ENCODE measurements around the gene CEP68. TPM values are rescaled to one million over a fixed set of nuclear protein-coding genes. Genes with fewer than 3 reads are reported as not detected.
A peak's percentile ranks its signal among the peaks of the same experiment; 100 is the strongest.

CEP68 gene
- total RNA-seq, 2 donors from 2014 or later, result 6.1 to 10.4 TPM

GRCh38 chr2:65096948-65097347 is 40.7 kb downstream of the CEP68 start:
- Mint-ChIP-seq H3K4me1 (ENCODE audit: low read depth) (peaks cover 14% of the 10 kb centered on the region), H3K4me3 (no peak overlapping the region), H3K27ac (peak overlapping the region; percentile 83), H3K27me3 (ENCODE audit: low read depth) (no peaks in the 10 kb centered on the region), H3K9me3 (no peaks in the 10 kb centered on the region), H3K36me3 (ENCODE audit: insufficient read depth in 2 of 2) (peaks cover 10 to 38% of the 10 kb centered on the region in 2 donors)
- DNase-seq (no peak), ATAC-seq (replicated peaks in 1 of 2) (no peak)

DNA sequence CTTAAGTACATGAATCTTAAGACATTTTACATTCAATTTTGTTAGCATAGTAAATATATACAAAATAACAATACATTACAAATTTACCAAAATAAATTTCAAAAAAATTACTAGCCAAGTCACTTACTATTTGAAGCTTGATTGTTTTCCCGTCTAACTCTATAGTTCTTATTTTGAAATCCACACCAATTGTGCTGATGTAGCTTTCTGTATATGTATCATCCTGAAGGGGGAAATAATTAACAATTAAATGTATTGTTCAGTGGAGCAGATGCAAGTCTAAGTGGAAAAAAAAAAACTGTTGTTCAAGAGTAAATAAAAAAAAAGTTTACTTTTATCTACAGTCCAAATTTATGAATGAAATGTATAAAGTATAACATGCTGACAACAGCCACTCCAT is 41.6 kb downstream of the CEP68 start:
- DNase-seq (no peak), ATAC-seq (replicated peaks in 1 of 2) (no peak)
- Mint-ChIP-seq H3K4me1 (ENCODE audit: low read depth) (peaks cover 14% of the 10 kb centered on the region), H3K27me3 (ENCODE audit: low read depth) (no peaks in the 10 kb centered on the region), H3K4me3 (no peak overlapping the region), H3K9me3 (no peaks in the 10 kb centered on the region), H3K27ac (no peak overlapping the region), H3K36me3 (ENCODE audit: insufficient read depth in 2 of 2) (peaks cover 7 to 36% of the 10 kb centered on the region in 2 donors)

- ATAC-seq (replicated peaks in 1 of 2), result no peak
- H3K27ac Mint-ChIP-seq, result no peak overlapping the region
- DNase-seq, result no peak
- H3K36me3 Mint-ChIP-seq (ENCODE audit: insufficient read depth in 2 of 2), result peaks cover 3 to 33% of the 10 kb centered on the region in 2 donors
- no peak overlapping the region for H3K4me3 Mint-ChIP-seq
- H3K4me1 Mint-ChIP-seq (ENCODE audit: low read depth), result peaks cover 14% of the 10 kb centered on the region
- H3K9me3 Mint-ChIP-seq, result no peaks in the 10 kb centered on the region
- no peaks in the 10 kb centered on the region for H3K27me3 Mint-ChIP-seq (ENCODE audit: low read depth)
Measured at GRCh38 chr2:65098741-65099140, 42.5 kb downstream of the CEP68 start.

DNA sequence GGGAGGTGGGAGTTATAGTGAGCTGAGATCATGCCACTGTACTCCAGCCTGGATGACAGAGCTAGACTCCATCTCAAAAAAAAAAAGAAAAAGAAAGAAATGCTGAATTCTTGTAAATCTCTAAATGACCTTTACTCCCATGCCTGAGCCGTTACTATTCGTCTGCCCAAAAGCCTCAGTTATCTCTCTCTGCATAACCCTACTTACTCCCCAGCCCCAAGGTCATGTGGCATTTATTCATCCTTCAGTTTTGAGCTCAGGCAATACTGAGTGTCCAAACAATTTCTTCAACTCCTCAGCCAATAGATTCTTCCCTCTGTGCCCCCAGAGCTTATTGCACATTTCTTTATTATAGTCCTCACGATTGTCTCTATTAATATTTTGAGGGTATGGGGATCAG is 44.9 kb downstream of the CEP68 start:
- H3K9me3 Mint-ChIP-seq, result no peaks in the 10 kb centered on the region
- H3K27ac Mint-ChIP-seq, result no peak overlapping the region
- DNase-seq, result no peak
- H3K36me3 Mint-ChIP-seq (ENCODE audit: insufficient read depth in 2 of 2), result peaks cover 3 to 27% of the 10 kb centered on the region in 2 donors
- H3K4me3 Mint-ChIP-seq, result no peak overlapping the region
- ATAC-seq (replicated peaks in 1 of 2), result no peak
- no peaks in the 10 kb centered on the region for H3K27me3 Mint-ChIP-seq (ENCODE audit: low read depth)
- H3K4me1 Mint-ChIP-seq (ENCODE audit: low read depth), result peaks cover 16% of the 10 kb centered on the region

- no peak for DNase-seq
- Mint-ChIP-seq H3K4me1 (ENCODE audit: low read depth) (peaks cover 23% of the 10 kb centered on the region), H3K9me3 (no peaks in the 10 kb centered on the region), H3K4me3 (no peak overlapping the region), H3K36me3 (ENCODE audit: insufficient read depth in 2 of 2) (peaks cover 3 to 22% of the 10 kb centered on the region in 2 donors), H3K27me3 (ENCODE audit: low read depth) (no peaks in the 10 kb centered on the region), H3K27ac (no peak overlapping the region)
- ATAC-seq (replicated peaks in 1 of 2), result no peak
Measured at GRCh38 chr2:65103013-65103715, 46.9 kb downstream of the CEP68 start.

- ATAC-seq (replicated peaks in 1 of 2), result no peak
- Mint-ChIP-seq H3K36me3 (ENCODE audit: insufficient read depth in 2 of 2) (peaks cover 0 to 17% of the 10 kb centered on the region in 2 donors), H3K4me1 (ENCODE audit: low read depth) (peaks cover 22% of the 10 kb centered on the region), H3K4me3 (no peak overlapping the region), H3K27ac (no peak overlapping the region), H3K27me3 (ENCODE audit: low read depth) (no peaks in the 10 kb centered on the region), H3K9me3 (no peaks in the 10 kb centered on the region)
- DNase-seq, result no peak
Measured at GRCh38 chr2:65107530-65107929, 51.3 kb downstream of the CEP68 start.

- no peak overlapping the region for H3K27ac Mint-ChIP-seq
- no peak for ATAC-seq (replicated peaks in 1 of 2)
- no peak overlapping the region for H3K4me3 Mint-ChIP-seq
- H3K36me3 Mint-ChIP-seq (ENCODE audit: insufficient read depth in 2 of 2), result peaks cover 0 to 15% of the 10 kb centered on the region in 2 donors
- no peaks in the 10 kb centered on the region for H3K9me3 Mint-ChIP-seq
- DNase-seq, result no peak
- no peaks in the 10 kb centered on the region for H3K27me3 Mint-ChIP-seq (ENCODE audit: low read depth)
- H3K4me1 Mint-ChIP-seq (ENCODE audit: low read depth), result peaks cover 25% of the 10 kb centered on the region
Measured at GRCh38 chr2:65108780-65109179, 52.6 kb downstream of the CEP68 start.

GRCh38 chr2:65112633-65113032 is 56.4 kb downstream of the CEP68 start:
- no peak for ATAC-seq (replicated peaks in 1 of 2)
- Mint-ChIP-seq H3K4me1 (ENCODE audit: low read depth) (peaks cover 37% of the 10 kb centered on the region), H3K27me3 (ENCODE audit: low read depth) (no peaks in the 10 kb centered on the region), H3K36me3 (ENCODE audit: insufficient read depth in 2 of 2) (peaks cover 0 to 18% of the 10 kb centered on the region in 2 donors), H3K9me3 (no peaks in the 10 kb centered on the region), H3K4me3 (no peak overlapping the region), H3K27ac (no peak overlapping the region)
- no peak for DNase-seq

GRCh38 chr2:65113229-65113628 is 57.0 kb downstream of the CEP68 start:
- Mint-ChIP-seq H3K36me3 (ENCODE audit: insufficient read depth in 2 of 2) (peaks cover 0 to 18% of the 10 kb centered on the region in 2 donors), H3K27me3 (ENCODE audit: low read depth) (no peaks in the 10 kb centered on the region), H3K4me3 (no peak overlapping the region), H3K9me3 (no peaks in the 10 kb centered on the region), H3K4me1 (ENCODE audit: low read depth) (peaks cover 43% of the 10 kb centered on the region), H3K27ac (no peak overlapping the region)
- DNase-seq, result no peak
- no peak for ATAC-seq (replicated peaks in 1 of 2)

GRCh38 chr2:65113816-65114215 is 57.6 kb downstream of the CEP68 start:
- ATAC-seq (replicated peaks in 1 of 2), result no peak
- H3K9me3 Mint-ChIP-seq, result no peaks in the 10 kb centered on the region
- no peaks in the 10 kb centered on the region for H3K27me3 Mint-ChIP-seq (ENCODE audit: low read depth)
- DNase-seq, result no peak
- H3K27ac Mint-ChIP-seq, result peak overlapping the region; percentile 24
- peaks cover 0 to 18% of the 10 kb centered on the region in 2 donors for H3K36me3 Mint-ChIP-seq (ENCODE audit: insufficient read depth in 2 of 2)
- H3K4me1 Mint-ChIP-seq (ENCODE audit: low read depth), result peaks cover 45% of the 10 kb centered on the region
- H3K4me3 Mint-ChIP-seq, result no peak overlapping the region

GRCh38 chr2:65114921-65115320 is 58.7 kb downstream of the CEP68 start:
- DNase-seq, result no peak
- Mint-ChIP-seq H3K27ac (no peak overlapping the region), H3K36me3 (ENCODE audit: insufficient read depth in 2 of 2) (peaks cover 0 to 18% of the 10 kb centered on the region in 2 donors), H3K27me3 (ENCODE audit: low read depth) (no peaks in the 10 kb centered on the region), H3K4me1 (ENCODE audit: low read depth) (peaks cover 50% of the 10 kb centered on the region), H3K9me3 (no peaks in the 10 kb centered on the region), H3K4me3 (no peak overlapping the region)
- no peak for ATAC-seq (replicated peaks in 1 of 2)

DNA sequence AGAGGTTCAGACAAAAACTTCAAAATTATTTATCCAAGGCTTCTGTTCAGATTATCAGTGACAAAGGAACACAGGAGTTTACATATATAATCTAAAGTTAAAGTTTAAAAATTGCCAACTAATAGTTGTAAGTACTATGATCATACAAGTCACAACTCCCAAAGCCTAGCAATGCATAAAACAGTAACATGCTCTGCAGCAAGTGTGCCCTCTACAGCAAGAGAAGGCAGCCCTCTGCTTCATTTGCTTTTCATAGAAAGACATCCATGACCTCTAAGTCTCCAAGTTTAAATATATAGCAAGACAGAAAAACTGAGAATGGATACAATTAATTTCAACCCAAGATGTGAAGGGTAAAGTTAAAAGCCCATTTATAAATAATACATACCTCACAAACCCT is 60.4 kb downstream of the CEP68 start:
- no peak for DNase-seq
- no peak for ATAC-seq (replicated peaks in 1 of 2)
- Mint-ChIP-seq H3K36me3 (ENCODE audit: insufficient read depth in 2 of 2) (peaks cover 0 to 7% of the 10 kb centered on the region in 2 donors), H3K27ac (peak overlapping the region; percentile 33), H3K27me3 (ENCODE audit: low read depth) (no peaks in the 10 kb centered on the region), H3K9me3 (no peaks in the 10 kb centered on the region), H3K4me1 (ENCODE audit: low read depth) (peaks cover 56% of the 10 kb centered on the region), H3K4me3 (no peak overlapping the region)

DNA sequence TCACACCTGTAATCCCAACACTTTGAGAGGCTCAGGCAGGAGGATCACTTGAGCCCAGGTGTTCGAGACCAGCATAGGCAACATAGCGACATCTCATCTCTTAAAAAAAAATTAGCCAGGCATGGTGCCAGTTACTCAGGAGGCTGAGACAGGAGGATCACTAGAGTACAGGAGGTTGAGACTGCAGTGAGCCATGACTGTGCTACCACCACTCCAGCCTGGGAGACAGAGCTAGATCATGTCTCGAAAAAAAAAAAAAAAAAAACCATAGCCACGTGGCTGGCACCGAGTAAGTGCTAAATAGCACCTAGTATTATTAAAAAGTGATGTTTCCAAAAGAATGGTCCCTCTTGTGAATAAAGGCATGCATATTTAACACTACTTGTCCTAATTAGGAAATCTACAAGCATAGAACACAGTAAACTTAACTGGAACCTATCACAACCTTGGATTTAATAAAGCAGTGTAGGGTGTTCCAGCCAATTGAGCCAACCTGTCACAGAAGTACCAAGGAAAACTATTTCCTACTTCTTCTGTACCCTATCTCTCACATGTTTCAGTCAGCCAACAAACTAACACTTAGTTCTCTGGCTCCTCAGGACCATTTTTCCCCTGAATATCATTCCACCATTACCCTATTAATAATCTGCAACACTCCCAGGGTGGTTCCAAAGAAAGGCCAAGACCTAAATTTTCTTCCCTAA is 64.9 kb downstream of the CEP68 start:
- Mint-ChIP-seq H3K4me1 (ENCODE audit: low read depth) (peaks cover 72% of the 10 kb centered on the region), H3K36me3 (ENCODE audit: insufficient read depth in 2 of 2) (peaks cover 0 to 2% of the 10 kb centered on the region in 2 donors), H3K9me3 (no peaks in the 10 kb centered on the region), H3K4me3 (peak overlapping the region in 1 of 2 donors; percentile 21), H3K27me3 (ENCODE audit: low read depth) (no peaks in the 10 kb centered on the region), H3K27ac (no peak overlapping the region)
- no peak for DNase-seq
- ATAC-seq (replicated peaks in 1 of 2), result no peak
